A673 (cell line): ENCODE measurements around the gene ARHGEF4.

Experiments used
- CTCF ChIP-seq: fragments of 300-800, 200-600 bp; sonication (generic); conservative IDR thresholded peaks from 2 replicates; pipeline ENCODE4 v1.5.1; 2017; ENCODE audit warnings: low read depth, mild to moderate bottlenecking, antibody characterized with exemption, low read length, moderate library complexity, mixed read lengths
- EZH2 ChIP-seq: fragments of 200-600 bp; sonication (generic); IDR thresholded peaks from 2 replicates; pipeline ENCODE4 v1.6.1; 2017; ENCODE audit warnings: borderline replicate concordance, low read depth, mild to moderate bottlenecking, mixed read lengths, antibody characterized with exemption, low read length; ENCODE audit not compliant: poor library complexity, severe bottlenecking

GRCh38 chr2:131011486-131011885 is 174.8 kb downstream of the ARHGEF4 start:
- TF ChIP-seq CTCF (no peak), EZH2 (no peak)
